GM19238 (cell line): Measurements from ENCODE around the gene CEMP1.
"Not testable (repeated sequence)": the region's sequence is repeated elsewhere in the genome, so short reads cannot be mapped to it uniquely, and the experiment has no call there.

Source experiments
- DNase-seq: peaks from one replicate; pipeline ENCODE4 v3.0.0; 2011; ENCODE audit warnings: low spot score; ENCODE audit not compliant: insufficient read length

CEMP1 gene

GRCh38 chr16:2531371-2531695 lies at the start of gene CEMP1:
Gene CEMP1, minus strand, starts transcription at chr16:2531408. Its CDS starts 335 bp downstream, at chr16:2531073.
- no peak for DNase-seq

- DNase-seq, result not testable (repeated sequence)
Observed at GRCh38 chr16:2580818-2581217, 49.6 kb upstream of the CEMP1 start.

GRCh38 chr16:2580143-2580542 lies 48.9 kb upstream of the CEMP1 start:
- DNase-seq, result not testable (repeated sequence)

GRCh38 chr16:2578905-2579304 lies 47.7 kb upstream of the CEMP1 start:
- DNase-seq, result not testable (repeated sequence)

GRCh38 chr16:2577044-2577443 lies 45.8 kb upstream of the CEMP1 start:
- DNase-seq, result not testable (repeated sequence)

GRCh38 chr16:2575839-2576238 lies 44.6 kb upstream of the CEMP1 start:
- not testable (repeated sequence) for DNase-seq

- not testable (repeated sequence) for DNase-seq
Observed at GRCh38 chr16:2572704-2573103, 41.5 kb upstream of the CEMP1 start.

- DNase-seq, result not testable (repeated sequence)
Observed at GRCh38 chr16:2568573-2568972, 37.4 kb upstream of the CEMP1 start.

GRCh38 chr16:2567506-2567905 lies 36.3 kb upstream of the CEMP1 start:
- not testable (repeated sequence) for DNase-seq

GRCh38 chr16:2560798-2561133 lies 29.6 kb upstream of the CEMP1 start:
- not testable (repeated sequence) for DNase-seq

- not testable (repeated sequence) for DNase-seq
Observed at GRCh38 chr16:2560131-2560797, 29.1 kb upstream of the CEMP1 start.

GRCh38 chr16:2557150-2557549 lies 25.9 kb upstream of the CEMP1 start:
- not testable (repeated sequence) for DNase-seq

GRCh38 chr16:2554709-2555425 lies 23.7 kb upstream of the CEMP1 start:
- not testable (repeated sequence) for DNase-seq

GRCh38 chr16:2551420-2551889 lies 20.2 kb upstream of the CEMP1 start:
- DNase-seq, result not testable (repeated sequence)

- not testable (repeated sequence) for DNase-seq
Observed at GRCh38 chr16:2550283-2550878, 19.2 kb upstream of the CEMP1 start.

GRCh38 chr16:2543771-2544170 lies 12.6 kb upstream of the CEMP1 start:
- DNase-seq, result not testable (repeated sequence)

GRCh38 chr16:2541409-2541808 lies 10.2 kb upstream of the CEMP1 start:
- DNase-seq, result not testable (repeated sequence)

- not testable (repeated sequence) for DNase-seq
Observed at GRCh38 chr16:2540912-2541311, 9.7 kb upstream of the CEMP1 start.

- DNase-seq, result not testable (repeated sequence)
Observed at GRCh38 chr16:2539845-2540458, 8.7 kb upstream of the CEMP1 start.

- DNase-seq, result not testable (repeated sequence)
Observed at GRCh38 chr16:2539192-2539844, 8.1 kb upstream of the CEMP1 start.
